AG09319 (cell line): ENCODE data around the gene COL9A1.
"Not testable (repeated sequence)": the region's sequence is repeated elsewhere in the genome, so short reads cannot be mapped to it uniquely, and the experiment has no call there.

ENCODE experiments used
- DNase-seq: peaks from one replicate; pipeline ENCODE4 v3.0.0-alpha.2; 2010; ENCODE audit warnings: low read depth; ENCODE audit errors: extremely low read depth
- CTCF ChIP-seq: IDR thresholded peaks from 2 replicates; pipeline ENCODE4 v1.5.1; 2011; ENCODE audit warnings: low read depth, mild to moderate bottlenecking, inconsistent platforms, low read length, moderate library complexity

The COL9A1 gene

GRCh38 chr6:70336996-70337742, 34.3 kb upstream of the COL9A1 start:
- no peak for DNase-seq
- TF ChIP-seq CTCF: no peak

DNA sequence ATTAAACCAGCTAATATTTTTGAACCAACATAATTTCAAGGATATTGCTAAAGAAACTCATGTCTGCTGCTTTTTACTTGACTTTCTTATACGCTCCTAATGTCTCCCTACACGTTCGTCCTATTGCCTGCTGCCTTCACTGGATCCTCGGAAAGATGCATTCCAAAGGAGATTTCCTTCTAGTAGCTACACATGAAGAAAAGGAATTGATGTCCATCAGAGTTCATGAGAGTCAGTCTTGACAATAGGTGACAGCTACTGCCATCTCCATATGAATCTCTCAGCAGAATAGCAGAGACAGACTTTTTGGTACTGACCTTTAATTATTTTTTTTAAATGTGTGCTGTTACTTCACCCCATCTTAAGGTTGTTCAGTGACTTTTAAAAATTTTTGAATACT, 24.2 kb upstream of the COL9A1 start:
- no peak for TF ChIP-seq CTCF
- DNase-seq: no peak

DNA sequence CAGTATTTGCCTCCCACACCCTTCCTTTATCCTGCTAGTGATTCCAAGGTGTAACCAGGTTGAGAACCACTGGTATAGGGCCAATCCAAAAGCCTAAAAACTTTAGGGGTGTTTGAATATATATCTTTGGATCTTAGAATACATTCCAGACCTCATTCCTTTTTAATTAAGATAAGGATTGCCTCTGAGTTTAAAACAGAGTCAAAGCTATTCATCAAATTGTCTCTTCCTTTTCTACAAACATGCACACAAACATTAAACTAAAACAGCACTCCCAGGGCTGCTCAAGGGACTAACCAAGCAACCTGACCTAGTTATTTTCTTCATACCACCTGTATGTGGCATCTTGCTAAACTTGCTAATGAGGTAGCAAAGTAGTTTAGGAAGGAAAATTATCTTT, 22.1 kb upstream of the COL9A1 start:
- DNase-seq: no peak

DNA sequence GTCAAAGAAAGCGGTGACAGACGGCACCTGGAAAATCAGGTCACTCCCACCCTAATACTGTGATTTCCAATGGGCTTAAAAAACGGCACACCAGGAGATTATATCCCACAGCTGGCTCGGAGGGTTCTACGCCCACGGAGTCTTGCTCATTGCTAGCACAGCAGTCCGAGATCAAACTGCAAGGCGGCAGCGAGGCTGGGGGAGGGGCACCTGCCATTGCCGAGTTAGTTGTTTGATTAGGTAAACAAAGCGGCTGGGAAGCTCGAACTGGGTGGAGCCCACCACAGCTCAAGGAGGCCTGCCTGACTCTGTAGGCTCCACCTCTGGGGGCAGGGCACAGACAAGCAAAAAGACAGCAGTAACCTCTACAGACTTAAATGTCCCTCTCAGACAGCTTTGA, 14.9 kb upstream of the COL9A1 start:
- not testable (repeated sequence) for DNase-seq

More for the DNA sequence above, 22.1 kb upstream of the COL9A1 start:
- no peak for TF ChIP-seq CTCF

GRCh38 chr6:70315079-70315751, 12.3 kb upstream of the COL9A1 start:
- TF ChIP-seq CTCF: no peak
- DNase-seq: no peak

DNA sequence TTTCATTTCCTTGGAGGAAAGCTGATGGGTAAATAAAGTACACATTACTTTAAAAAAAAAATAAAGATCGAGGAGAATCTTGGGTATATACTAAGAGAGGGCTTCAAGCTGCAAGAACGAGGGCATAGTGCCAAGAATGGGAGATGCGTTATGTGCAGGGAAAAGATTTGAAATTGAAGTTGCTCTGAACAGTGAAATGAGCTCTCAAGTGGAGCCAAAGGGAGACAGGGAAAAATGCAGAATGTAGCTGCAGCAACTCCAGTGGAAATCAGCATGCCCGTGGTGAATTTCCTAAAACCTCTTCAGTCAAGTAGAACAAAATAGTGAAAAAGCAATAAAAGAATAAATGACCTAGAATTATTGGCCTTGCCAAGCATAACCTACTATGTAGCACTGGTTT, 11.4 kb upstream of the COL9A1 start:
- no peak for DNase-seq
- no peak for TF ChIP-seq CTCF

DNA sequence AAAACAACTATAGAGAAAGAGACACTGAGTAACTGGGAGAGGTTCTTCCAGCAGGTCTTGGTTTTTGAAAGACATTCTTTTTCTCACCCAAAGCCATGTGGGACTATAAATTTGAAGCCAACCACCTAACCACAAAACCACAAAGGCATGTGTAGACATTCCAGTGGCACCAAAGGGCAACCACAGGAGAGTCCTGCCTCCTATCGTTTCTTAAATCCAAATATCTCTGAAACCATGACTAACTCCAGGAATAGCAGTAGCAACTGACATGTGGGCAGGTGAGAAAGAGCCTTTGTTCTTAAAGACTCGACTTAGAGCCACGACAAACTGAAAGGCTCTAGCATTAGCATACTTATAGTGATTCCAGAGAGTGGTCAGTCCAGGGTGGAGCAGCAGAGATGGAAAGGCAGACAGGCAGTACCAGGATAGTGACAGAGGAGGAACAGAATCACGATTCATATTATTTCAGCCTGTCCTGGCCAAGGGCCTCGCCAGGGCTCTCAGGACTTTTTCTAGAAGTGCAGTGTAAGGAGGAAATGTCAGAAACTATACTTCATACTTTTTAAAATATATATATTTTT, 9.4 kb upstream of the COL9A1 start:
- peak; percentile 14 for DNase-seq
- TF ChIP-seq CTCF: no peak
